Stimulated activated CD8-positive, alpha-beta memory T cell treated with anti-CD3 and anti-CD28 coated beads, Interleukin-4, amount 100 ng/mL, for 4 hours (primary cell): Measurements from ENCODE around the gene HGFAC.

Source experiments
- DNase-seq, 2 donors: peaks; one replicate each; pipeline ENCODE4 v3.0.0-alpha.2; 2020; ENCODE audit warnings: low read depth in 2 of 2, low spot score in 1 of 2

Gene HGFAC

DNA sequence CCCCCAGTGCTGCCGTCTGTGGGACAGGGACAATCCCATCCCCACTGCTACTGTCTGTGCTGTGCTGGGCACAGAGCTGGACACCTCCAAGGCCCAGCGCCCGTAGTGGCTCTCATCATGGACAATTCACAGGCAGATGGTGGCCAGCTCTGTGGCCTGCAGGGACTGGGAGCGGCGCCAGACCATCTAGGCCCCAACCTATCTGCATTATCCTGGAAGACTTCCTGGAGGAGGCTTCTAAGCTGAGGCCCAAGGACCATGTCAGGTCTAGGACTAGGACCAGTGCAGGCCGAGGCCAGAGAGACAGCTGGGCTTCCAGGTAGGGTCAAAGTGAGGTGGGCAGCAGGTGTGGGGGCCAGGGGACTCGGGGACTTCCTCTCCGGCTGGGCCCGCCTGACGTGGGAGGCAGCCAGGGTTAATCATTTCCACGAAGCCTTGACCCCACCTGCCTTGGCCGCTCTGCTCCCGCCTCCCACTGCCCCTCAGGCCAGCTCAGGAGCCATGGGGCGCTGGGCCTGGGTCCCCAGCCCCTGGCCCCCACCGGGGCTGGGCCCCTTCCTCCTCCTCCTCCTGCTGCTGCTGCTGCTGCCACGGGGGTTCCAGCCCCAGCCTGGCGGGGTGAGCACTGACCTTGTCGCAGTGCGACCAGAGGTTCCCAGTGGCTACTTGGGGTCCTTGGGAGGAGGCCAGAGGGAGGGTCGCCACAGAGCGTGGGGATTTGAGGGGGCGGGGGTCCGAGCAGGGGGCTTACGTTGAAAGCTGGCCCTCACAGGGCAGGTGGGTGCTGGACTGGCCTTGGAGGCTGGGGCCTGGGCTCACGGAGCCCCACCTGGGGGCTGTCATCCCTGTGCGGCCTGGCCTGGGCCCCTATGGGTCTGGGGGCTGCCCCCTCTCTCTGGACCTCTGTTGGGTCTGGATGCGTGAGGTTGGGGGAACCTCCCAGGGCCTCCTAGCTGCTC is at the start of gene HGFAC:
TSS of gene HGFAC (plus strand) at position 468 of the 959 bp plus-strand sequence. CDS start at position 502, 34 bp downstream.
- DNase-seq = no peak

DNA sequence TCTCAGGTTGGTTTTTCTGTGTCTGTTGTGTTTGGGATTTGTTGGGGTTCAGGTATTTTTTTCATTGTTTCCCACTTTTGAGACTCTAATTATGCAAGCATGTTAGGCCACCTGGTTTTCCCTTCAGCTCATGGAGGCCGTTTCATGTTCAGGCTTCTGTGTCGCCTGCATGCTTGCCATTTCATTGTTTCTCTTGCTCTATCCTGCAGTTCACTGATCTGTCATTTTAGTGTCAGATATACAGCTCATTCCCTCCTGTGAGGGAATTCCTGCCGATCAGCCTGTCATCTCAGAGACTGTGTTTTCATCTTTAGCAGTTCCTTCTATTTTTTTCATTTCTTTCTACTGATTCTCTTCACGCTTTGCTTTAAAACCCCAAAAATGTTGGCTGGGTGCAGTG is 49.4 kb upstream of the HGFAC start:
- DNase-seq = no peak

DNA sequence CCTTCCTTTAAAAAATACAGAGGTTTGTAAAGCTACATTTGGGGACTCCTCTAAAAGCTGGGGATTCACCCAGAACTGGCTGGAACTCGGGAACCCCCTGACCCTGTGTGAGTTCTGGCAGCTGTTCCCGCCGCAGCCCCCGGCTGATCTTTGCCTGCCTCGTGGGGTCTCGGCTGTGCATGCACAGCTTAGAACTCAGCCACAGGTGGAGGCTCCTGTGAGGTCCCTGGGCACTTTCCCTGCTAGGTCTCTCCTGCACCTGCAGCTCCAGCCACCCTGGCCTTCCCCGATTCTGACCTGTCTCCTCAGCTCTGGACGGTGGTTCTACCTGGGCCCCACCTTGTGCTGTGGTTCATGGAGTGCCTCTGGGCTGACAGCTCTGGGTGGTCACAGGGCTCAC is 48.6 kb upstream of the HGFAC start:
- no peak for DNase-seq

DNA sequence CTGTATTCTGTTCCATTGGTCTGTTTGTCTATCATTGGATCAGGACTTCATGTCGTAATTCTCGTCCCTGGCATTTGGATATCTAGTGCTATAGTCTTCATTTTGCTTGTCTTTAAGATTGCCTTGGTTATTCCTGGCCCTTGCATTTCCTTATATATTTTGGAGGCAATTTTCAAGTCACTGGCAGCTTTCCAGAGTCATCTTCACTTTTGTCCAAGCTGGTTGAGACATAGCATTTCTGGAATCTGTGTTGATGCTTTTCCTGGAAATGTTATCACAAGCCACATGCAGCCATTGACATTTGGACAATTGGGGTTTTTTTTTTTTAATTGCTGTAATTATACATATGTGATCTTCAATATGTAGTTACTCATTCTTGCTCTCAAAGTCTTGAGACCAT is 45.2 kb upstream of the HGFAC start:
- DNase-seq = no peak

DNA sequence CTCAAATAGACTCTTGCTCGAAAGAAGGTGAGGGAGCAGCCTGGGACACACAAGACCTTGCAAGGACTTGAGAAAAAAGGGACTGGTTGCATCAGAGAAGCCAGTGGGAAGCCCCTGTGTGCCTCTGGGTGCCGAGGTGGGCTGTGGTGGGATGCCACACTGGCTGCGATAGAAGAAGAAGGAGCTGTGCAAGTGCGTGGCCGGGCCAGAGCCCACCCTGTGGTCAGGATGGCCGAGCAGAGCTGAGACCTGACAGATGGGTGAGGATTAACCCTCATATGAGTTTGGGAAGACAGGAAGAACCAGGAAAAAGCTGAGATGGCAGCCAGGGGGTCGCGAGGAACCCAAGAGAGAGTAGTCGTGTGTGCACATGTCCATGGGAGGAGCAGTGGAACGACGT is 44.6 kb upstream of the HGFAC start:
- DNase-seq = no peak

DNA sequence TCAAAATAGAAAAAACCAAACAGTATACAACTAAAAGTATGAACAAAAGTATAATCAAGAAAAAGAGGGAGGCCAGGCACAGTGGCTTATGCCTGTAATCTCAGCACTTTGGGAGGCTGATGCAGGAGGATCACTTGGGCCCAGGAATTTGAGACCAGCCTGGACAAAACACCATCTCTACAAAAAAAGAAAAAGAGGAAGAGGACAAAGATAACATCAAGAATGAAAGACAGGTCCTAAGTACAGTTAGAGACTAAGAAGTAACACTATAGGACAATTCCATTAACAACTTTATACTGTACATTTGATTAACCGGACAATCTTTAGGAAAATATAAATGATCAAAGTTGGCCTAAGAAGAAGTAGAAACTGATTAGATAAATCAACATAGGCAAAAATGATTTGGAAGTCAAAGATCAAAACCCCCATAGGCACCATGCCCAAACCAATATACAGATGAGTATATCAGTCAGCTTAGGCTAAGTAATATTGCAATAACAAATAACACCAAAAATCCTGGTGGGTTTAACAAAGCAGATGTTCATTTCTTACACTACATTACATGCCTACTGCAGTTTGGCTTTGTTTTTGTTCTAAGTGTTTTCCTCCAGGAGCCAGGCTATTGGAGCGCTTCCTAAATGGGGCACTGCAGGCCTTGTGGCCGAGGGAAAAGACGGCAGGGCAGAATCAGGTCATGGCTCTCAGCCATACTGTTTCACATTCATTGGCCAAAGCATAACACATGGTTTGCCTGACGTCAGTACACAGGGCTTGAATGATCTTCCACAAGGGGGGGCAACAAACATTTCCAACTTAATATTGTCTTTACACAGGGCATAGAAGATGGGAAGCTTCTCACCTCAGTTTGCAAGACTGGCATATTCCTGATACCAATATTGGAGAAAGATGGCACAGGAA is 42.2 kb upstream of the HGFAC start:
- no peak for DNase-seq

DNA sequence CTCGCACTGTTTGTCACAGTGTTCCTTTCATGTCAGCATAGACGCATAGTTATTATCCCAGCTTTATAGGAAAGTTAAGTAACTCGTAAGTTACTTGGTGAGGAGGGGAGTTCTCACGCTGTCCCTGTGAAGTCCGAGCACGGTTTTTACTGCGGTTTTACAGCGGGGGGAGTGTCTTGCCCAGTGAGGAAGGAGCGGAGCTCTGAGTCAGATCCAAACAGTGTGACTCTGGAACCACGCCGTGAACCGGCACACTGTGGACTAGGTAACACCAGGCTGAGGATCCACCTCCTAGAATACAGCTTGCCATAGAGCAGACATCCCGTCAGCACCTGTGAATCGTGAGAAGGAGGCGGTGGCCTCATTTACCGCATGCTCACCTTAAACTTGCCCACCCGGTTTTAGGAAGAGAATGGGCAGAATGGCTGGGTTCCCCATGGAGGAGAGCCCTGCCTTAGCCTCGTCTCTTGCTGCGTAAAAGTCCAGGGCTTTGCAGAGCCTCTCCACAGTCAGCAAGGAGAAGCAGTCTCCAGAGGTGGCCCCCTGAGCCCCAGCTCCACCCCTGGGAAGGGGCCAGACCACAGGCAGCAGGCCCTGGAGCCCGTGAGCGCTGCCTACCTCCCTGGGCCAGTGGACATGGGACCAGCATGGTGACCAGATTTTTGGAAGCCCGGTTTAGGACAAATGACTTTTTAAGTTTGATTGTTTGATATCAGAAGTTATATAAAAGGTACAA is 40.2 kb upstream of the HGFAC start:
- no peak for DNase-seq

DNA sequence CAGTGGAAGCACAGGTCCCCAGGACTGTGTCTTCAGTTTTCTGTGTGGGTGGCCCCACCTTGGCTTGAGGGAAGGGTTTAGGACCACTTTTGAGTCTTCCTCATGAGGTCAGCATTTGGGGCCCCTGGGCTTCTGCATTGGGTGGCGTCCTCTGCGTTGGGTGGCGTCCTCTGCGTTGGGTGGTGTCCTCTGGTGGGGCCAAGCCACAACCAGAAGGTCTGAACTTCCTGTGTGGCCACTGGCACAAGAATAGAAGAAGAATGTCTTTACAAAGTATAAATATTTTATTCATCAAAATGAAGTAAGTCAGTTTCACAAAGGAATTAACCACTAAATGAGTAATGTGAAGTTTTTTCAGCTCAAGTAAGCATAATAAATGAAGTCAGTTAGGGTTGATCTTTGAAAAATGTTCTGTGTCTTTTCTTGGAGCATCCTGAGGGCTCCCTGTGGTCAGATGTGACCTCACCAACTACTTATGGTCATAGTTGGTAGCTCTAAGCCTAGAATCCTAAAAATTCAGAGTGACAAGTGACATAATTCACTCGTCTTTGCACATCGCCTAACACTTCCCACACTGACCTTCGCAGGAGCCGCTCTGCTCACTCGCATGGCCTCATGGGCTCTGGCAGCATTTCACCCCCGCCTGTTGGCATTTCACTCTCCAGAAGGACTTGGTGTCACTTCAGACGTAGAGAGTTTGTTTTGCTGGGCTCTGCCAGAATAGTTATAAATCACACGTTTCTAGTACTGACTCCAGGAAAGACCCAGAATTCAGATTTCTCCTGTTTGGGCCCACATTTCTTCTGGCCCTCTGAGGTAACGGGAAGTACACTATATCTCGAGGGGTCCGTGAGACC is 39.0 kb upstream of the HGFAC start:
- DNase-seq = no peak

DNA sequence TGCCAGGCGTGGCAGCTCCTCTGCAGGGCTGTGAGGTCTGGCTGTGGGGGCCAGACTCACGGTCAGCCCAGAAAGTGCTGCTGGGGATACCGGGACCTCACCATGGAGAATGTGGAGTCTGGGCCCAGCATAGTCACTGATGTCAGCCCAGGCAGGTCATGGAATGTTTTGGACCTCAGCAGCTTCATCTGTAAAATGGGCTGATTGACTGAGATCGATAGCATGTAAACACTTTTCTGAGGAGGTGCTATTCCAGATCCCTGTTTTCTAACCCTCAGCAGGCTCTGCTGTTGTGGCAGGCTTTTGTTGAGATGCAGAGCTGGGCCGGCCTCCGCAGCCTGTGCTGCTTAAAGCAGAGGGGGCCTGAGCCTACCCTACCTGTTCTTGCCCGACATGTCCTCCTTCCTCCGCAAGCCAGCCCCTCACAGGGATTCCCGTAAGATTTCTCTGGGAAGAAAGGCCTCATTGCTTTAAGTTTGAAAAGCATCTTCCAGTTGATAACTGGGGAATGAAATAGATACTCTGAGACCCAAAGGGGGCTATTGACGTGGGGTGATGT is 38.3 kb upstream of the HGFAC start:
- DNase-seq = no peak

DNA sequence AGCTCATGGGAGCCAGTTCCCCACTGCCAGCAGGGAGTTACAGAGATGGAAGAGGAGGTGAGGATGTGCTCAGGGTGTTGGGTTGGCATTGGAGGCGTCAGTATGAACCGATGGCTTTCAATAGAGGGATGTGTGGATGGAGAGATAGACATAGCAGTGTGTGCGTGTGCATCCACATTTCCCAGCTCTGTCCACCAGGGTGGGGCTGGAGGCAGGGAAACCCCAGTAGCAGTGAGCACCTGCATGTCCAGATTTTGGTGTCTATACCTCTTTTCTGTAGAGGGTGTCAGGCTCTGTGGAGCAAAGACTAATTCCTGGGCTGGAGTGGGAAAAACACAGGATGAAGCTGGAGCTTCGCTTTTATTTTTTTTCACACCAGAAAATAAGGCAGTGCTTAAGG is 37.2 kb upstream of the HGFAC start:
- DNase-seq = no peak

DNA sequence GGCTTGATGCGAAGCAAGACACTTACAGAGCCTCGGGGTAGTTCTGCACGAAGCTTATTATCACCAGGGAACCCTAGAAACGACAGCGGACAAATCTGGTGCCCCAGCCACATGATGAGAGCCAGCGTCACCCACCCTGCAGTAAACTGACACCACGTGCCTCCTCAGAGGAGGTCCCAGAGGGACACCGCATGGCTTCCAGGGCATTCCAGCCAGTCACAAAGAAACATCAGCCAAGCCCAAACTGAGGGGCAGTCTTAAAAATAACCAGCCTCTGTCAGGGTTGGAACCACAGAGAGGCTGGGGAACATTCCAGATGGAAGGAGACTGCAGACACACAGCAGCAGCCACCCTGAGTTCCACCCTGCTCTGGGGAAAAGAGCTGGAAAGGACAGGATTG is 36.6 kb upstream of the HGFAC start:
- DNase-seq = no peak

DNA sequence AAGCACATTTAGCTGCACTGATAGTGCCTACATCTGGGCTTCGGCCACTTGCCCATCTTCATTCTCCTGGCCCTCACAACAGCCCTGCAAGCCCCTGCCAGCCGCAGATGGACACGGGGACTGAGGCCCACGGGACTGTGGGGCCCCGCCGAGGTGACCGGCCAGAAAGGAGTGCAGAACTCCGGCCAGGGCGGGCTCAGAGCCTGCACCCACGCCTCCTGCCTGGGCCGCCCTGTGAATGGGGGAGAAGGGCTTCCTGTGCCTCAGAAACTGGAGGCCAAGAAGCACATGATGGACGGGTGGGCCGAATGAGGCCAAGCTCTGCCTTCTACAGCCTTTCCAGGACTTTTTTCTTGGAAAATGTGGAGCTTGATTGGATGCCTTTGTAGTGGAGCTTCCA is 35.7 kb upstream of the HGFAC start:
- DNase-seq = no peak

DNA sequence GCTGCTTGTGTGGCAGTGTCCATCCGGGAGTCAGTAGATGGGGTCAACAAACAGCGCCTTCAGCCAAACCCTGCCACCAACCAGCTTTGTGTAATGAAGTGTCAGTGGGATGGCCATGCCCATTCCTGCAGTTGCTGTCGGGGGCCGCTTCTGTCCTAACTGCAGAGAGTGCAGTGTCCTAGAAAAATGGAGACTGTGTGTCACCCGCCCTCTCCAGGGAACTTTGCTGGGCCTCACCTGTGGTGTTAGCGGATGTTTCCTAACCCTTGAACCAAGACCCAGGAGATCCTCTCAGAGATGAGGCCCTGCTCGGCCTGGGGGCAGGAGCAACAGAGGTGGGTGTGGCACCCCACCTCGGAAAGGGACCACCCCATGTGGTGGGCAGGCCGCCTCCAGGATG is 35.3 kb upstream of the HGFAC start:
- DNase-seq = no peak

DNA sequence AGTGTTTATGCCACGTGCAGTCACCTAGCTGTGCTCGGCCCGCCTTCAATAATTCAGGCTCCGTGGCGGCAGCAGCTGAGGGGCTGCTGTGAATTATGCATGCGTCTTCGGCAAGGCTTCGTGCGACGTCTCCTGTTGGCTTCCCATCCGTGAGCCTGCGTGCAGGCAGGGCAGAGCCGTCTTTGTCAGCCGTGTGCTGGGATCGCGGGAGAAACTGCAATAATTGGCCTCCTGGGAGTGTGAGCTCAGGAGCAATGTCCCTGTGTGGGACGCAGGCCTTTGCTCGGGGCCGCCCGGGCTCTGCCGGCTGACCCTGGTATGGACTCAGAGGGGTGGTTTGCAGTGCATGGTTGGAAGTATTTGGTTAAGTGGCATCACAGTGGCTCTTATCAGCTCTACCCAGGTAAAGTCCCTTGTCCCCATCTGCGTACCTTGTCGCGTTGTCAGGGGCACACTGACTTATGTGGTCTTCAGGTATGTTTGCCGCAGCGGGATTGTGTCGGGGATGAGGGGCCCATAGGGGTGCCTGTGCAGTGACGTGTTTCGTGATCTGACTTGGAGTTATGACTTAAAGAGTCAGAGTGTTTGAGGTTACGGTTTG is 34.5 kb upstream of the HGFAC start:
- DNase-seq = no peak

DNA sequence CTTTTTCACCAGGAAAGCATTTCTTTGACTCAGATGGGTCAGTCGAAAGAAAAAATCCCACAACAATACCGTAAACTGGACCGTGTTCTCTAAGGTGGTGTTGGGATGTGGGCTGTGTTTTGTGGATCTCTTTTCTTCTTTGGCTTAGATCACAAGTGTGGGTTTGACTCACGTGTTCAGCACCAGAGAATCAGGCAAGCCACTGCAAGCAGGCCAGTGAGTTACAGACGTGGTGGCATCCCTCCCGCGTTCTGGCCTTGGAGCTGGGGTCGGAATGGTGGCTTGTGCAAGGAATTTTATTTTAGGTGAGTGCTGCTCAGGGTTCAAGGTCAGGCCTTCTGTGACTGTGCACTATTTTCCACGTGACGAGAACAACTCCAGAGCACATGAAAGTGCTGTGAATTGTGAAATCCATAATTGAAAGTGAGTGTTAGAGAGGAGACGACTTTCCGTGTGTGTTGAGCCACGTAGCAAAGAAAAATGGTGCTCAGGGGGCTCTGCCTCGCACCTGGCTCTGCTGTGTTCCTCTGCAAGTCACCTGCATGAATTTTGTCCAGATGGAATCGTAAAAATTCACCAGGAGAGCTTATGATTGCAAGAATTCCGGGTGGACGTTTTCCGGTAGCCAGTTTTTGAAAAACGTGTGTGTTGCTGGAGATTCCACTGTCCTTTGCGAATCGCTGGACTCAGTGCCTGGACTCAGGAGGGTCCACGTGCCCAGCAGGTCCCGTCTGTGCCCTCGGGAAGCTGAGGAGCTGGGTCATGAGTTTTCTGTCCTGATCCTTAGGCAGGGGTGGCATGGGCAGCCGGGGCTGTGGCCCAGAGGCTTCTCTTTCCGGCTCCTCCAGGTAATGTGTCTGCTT is 33.6 kb upstream of the HGFAC start:
- no peak for DNase-seq

DNA sequence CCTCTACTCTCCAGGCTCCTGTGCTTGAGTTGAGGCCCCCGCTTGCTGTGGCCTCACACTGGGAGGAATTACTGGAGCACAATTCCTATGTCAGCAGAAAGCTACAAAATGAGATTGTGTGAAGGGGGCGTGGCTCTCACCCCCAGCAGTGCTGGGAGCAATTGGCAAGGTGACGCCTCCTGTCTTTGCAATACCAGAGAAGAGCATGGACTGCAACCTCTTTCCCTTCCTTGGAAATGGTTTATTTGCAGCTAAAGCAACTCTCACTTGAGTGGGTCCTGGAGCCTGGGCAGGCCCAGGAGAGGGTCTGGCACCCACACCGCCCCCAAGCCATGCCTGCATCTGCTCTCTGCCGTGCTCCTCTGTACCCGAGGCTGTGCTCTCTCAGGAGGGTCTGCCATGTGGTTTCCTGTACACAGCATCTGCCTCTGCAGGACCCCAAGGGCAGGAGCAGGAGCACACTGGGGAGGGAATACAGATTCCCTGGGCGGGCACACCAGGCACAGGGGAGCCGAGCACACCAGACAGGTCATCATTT is 32.9 kb upstream of the HGFAC start:
- DNase-seq = no peak

DNA sequence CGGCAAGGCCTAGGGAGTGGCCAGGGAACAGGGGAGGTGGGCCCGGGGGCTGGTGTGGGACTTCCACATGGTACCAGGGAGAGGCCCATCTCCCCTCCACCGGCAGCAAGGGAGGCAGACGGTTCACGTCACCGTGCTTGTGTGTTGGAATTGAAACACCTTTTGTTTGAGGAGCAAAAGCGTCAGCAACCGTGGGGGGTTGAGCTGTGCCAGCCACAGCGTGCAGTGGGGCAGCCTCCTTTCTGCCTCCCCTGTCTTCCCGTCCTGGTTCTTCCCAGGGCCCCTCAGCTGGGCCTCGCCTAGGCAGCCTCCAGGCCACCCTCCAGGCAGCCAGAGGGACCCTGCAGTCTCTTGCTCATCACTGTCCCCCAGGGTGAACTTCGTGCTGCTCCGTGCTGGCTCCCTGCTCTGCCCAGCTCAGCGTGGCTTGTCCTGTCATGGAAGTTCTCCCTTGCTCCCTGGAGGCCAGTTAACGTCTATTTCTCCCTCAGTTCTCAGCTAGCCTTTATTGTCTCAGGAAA is 32.1 kb upstream of the HGFAC start:
- no peak for DNase-seq
